MCF 10A (cell line): ENCODE results near the gene FAHD2A. TPM values are rescaled to one million over a fixed set of nuclear protein-coding genes. Genes with fewer than 3 reads are reported as not detected.

ENCODE experiments used
- BruUV-seq: library from RNA; stranded (reverse); fragments of 400-500 nt; replicated peaks from 2 replicates; lab custom pipeline; 2021; lab: Mats Ljungman, UMichigan
- CTCF ChIA-PET: fragments of 300-600 bp; sonication (Branson Sonifier 250); formaldehyde crosslinking; extraction: SDS; loops from one replicate; lab custom pipeline; 2021; ENCODE audit warnings: antibody characterized with exemption, inconsistent platforms; lab: Yijun Ruan, JAX
- POLR2A ChIA-PET: fragments of 300-600, 350-650 bp; sonication (Branson Sonifier 250); formaldehyde crosslinking; extraction: SDS; loops from one replicate; lab custom pipeline; 2020; ENCODE audit warnings: antibody characterized with exemption, inconsistent platforms; lab: Yijun Ruan, JAX
- DNase-seq: peaks from one replicate; pipeline ENCODE4 v3.0.0-alpha.2; 2018; ENCODE audit not compliant: unreplicated experiment
- H3K27ac Mint-ChIP-seq: one replicate; pipeline ENCODE4 v1.8.0; 2022; ENCODE audit warnings: mild to moderate bottlenecking, low read depth, mixed read lengths; ENCODE audit not compliant: unreplicated experiment
- H3K27me3 Mint-ChIP-seq: one replicate; pipeline ENCODE4 v1.8.0; 2022; ENCODE audit warnings: mixed read lengths; ENCODE audit not compliant: insufficient read depth, unreplicated experiment
- H3K36me3 Mint-ChIP-seq: one replicate; pipeline ENCODE4 v1.8.0; 2022; ENCODE audit warnings: mild to moderate bottlenecking, moderate library complexity, mixed read lengths; ENCODE audit not compliant: insufficient read depth, unreplicated experiment
- H3K4me1 Mint-ChIP-seq: one replicate; pipeline ENCODE4 v1.8.0; 2022; ENCODE audit warnings: mixed read lengths; ENCODE audit not compliant: insufficient read depth, unreplicated experiment
- H3K4me3 Mint-ChIP-seq: one replicate; pipeline ENCODE4 v1.8.0; 2022; ENCODE audit warnings: mild to moderate bottlenecking, moderate library complexity, mixed read lengths; ENCODE audit not compliant: unreplicated experiment
- H3K9me3 Mint-ChIP-seq: one replicate; pipeline ENCODE4 v1.8.0; 2022; ENCODE audit warnings: mixed read lengths; ENCODE audit not compliant: unreplicated experiment
- intact Hi-C: fragments of 100-400 bp; cut with micrococcal nuclease; formaldehyde crosslinking; loops from 2 replicates; pipeline ENCODE4 v1.14.1; 2022
- total RNA-seq: library from RNA; stranded (reverse); gene quantifications from 2 replicates; pipeline ENCODE4 v1.2.3, GENCODE V29; 2022
- TF ChIP-seq, protein P1 (sequence below): fragments of 200-600 bp; IDR thresholded peaks from one replicate; pipeline ENCODE4 v1.8.0; 2022; ENCODE audit warnings: antibody characterized with exemption, mild to moderate bottlenecking; ENCODE audit not compliant: unreplicated experiment

The FAHD2A gene
- total RNA-seq, 1 experiment from 2014 or later = 24.1 TPM

- intact Hi-C loops = no loop called here
- H3K4me1 Mint-ChIP-seq = peaks cover 23% of the 10 kb centered on the region
- peaks cover 13% of the 10 kb centered on the region for H3K36me3 Mint-ChIP-seq
- no peak overlapping the region for H3K27ac Mint-ChIP-seq
- TF ChIP-seq, protein P1, sequence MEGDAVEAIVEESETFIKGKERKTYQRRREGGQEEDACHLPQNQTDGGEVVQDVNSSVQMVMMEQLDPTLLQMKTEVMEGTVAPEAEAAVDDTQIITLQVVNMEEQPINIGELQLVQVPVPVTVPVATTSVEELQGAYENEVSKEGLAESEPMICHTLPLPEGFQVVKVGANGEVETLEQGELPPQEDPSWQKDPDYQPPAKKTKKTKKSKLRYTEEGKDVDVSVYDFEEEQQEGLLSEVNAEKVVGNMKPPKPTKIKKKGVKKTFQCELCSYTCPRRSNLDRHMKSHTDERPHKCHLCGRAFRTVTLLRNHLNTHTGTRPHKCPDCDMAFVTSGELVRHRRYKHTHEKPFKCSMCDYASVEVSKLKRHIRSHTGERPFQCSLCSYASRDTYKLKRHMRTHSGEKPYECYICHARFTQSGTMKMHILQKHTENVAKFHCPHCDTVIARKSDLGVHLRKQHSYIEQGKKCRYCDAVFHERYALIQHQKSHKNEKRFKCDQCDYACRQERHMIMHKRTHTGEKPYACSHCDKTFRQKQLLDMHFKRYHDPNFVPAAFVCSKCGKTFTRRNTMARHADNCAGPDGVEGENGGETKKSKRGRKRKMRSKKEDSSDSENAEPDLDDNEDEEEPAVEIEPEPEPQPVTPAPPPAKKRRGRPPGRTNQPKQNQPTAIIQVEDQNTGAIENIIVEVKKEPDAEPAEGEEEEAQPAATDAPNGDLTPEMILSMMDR = no peak
- no TSS peak for BruUV-seq
- ChIA-PET CTCF (interaction anchor here (0.6 to 1.7 kb wide), 6 partner anchors 13 to 127 kb away, joined by 3 to 7 read pairs (median 4); no protein-coding TSS in a partner anchor), POLR2A (interaction anchor here (1.4 to 2.4 kb wide), 2 partner anchors 11 to 12 kb away, joined by 7 to 8 read pairs; no protein-coding TSS in a partner anchor)
- no peaks in the 10 kb centered on the region for H3K9me3 Mint-ChIP-seq
- no peak overlapping the region for H3K4me3 Mint-ChIP-seq
- no peak for DNase-seq
- no peaks in the 10 kb centered on the region for H3K27me3 Mint-ChIP-seq
Measured at GRCh38 chr2:95357717-95358280, 44.7 kb upstream of the FAHD2A start.

DNA sequence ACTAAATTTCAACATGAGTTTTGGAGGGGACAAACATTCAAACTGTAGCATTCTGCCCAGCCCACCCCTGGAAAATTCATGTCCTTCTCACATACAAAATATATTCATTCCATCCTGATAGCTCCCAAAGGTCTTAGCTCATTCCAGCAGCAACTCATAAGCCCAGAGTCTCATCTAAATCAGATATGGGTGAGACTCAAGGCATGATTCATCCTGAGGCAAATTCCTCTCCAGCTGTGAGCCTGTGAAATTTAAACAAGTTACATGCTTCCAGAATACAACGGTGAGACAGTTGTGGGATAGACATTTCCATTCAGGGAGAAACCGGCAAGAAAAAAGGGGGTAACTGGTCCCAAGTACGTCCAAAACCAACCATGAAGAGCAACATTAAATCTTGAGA is 43.5 kb upstream of the FAHD2A start:
- peaks cover 28% of the 10 kb centered on the region for H3K4me1 Mint-ChIP-seq
- no peak overlapping the region for H3K4me3 Mint-ChIP-seq
- TF ChIP-seq, protein P1 = no peak
- ChIA-PET POLR2A (interaction anchor here (0.7 to 2.4 kb wide), 3 partner anchors 12 to 30 kb away, joined by 3 to 8 read pairs (median 7); no protein-coding TSS in a partner anchor), CTCF (interaction anchor here (0.9 to 1.7 kb wide), 4 partner anchors 14 to 128 kb away, joined by 4 to 5 read pairs (median 4); no protein-coding TSS in a partner anchor)
- H3K9me3 Mint-ChIP-seq = no peaks in the 10 kb centered on the region
- intact Hi-C loops = no loop called here
- no peaks in the 10 kb centered on the region for H3K27me3 Mint-ChIP-seq
- no peak overlapping the region for H3K27ac Mint-ChIP-seq
- H3K36me3 Mint-ChIP-seq = peaks cover 13% of the 10 kb centered on the region
- DNase-seq = peak; percentile 11
- BruUV-seq = no TSS peak

DNA sequence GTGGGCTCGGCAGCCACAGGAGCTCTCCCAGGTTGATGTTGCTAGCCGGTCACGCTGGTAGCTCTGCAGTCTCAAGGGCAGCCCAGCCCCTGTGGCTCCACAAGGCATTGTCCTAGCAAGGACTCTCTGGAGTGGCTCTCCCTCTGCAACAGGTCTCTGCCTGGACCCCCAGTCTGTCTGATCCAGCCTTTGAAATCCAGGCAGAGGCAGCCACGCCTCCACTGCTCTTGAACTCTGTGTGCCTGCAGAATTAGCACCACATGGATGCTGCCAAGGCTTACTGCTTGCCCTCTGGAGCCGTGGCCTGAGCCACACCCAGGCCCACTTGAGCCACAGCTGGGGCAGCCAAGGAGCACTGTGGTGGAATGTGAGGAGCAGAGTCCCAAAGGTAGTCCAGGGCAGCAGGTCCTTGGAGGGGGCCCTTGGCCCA is 43.0 kb upstream of the FAHD2A start:
- ChIA-PET POLR2A (interaction anchor here (1.4 to 2.4 kb wide), 2 partner anchors 12 to 14 kb away, joined by 7 to 8 read pairs; no protein-coding TSS in a partner anchor), CTCF (interaction anchor here (0.9 to 1.0 kb wide), 2 partner anchors 14 to 128 kb away, joined by 4 to 5 read pairs; no protein-coding TSS in a partner anchor)
- Mint-ChIP-seq H3K36me3 (peaks cover 13% of the 10 kb centered on the region), H3K9me3 (no peaks in the 10 kb centered on the region), H3K4me3 (no peak overlapping the region), H3K4me1 (peaks cover 28% of the 10 kb centered on the region), H3K27ac (no peak overlapping the region), H3K27me3 (no peaks in the 10 kb centered on the region)
- TF ChIP-seq, protein P1 = no peak
- no TSS peak for BruUV-seq
- intact Hi-C loops = no loop called here
- no peak for DNase-seq

GRCh38 chr2:95361216-95361980 is 41.1 kb upstream of the FAHD2A start:
- Mint-ChIP-seq H3K4me1 (peaks cover 28% of the 10 kb centered on the region), H3K4me3 (no peak overlapping the region), H3K27me3 (no peaks in the 10 kb centered on the region), H3K9me3 (no peaks in the 10 kb centered on the region), H3K36me3 (peaks cover 11% of the 10 kb centered on the region), H3K27ac (no peak overlapping the region)
- TF ChIP-seq, protein P1 = no peak
- CTCF ChIA-PET = interaction anchor here (0.7 to 1.7 kb wide), 5 partner anchors 8 to 129 kb away, joined by 3 to 7 read pairs (median 4); no protein-coding TSS in a partner anchor
- no TSS peak for BruUV-seq
- DNase-seq = no peak
- intact Hi-C loops = no loop called here
- POLR2A ChIA-PET = no interaction called here
